Posterior cingulate gyrus (tissue), 11 donors: ENCODE results near the gene LDB1.
A peak's percentile ranks its signal among the peaks of the same experiment; 100 is the strongest.

ENCODE experiments used
- DNase-seq, 10 donors: peaks; one replicate each; pipeline versions ENCODE4 v3.0.0 to v3.0.0-alpha.2; 2020 to 2021; ENCODE audit warnings: mixed read lengths in 3 of 10
- intact Hi-C: fragments of 100-400 bp; cut with DNase I; formaldehyde crosslinking; loops from one replicate; pipeline ENCODE4 v1.15.1; 2023

Gene LDB1

GRCh38 chr10:102139281-102140110 lies 19.3 kb upstream of the LDB1 start:
- intact Hi-C loops: no loop called here
- peak in 1 of 10 donors; percentile 58 for DNase-seq

GRCh38 chr10:102135956-102136526 lies 15.9 kb upstream of the LDB1 start:
- intact Hi-C loops: no loop called here
- DNase-seq: peak in 1 of 10 donors; percentile 13

GRCh38 chr10:102134416-102134815 lies 14.2 kb upstream of the LDB1 start:
- intact Hi-C loops: no loop called here
- DNase-seq: peak in 1 of 10 donors; percentile 3

- intact Hi-C loops: loop anchor here (1.0 kb wide), 1 partner anchor 19 kb away; the partner anchor contains the start of gene NOLC1
- DNase-seq: peak; percentile 48 to 95 (median 69)
Observed at GRCh38 chr10:102133373-102134195, 13.4 kb upstream of the LDB1 start.

GRCh38 chr10:102132563-102133372 lies 12.6 kb upstream of the LDB1 start, which contains the start of gene PPRC1:
Gene PPRC1, plus strand, starts transcription at chr10:102133040. Its CDS starts 29 bp downstream, at chr10:102133069.
- intact Hi-C loops: loop anchor here (1.0 kb wide), 1 partner anchor 20 kb away; the partner anchor contains the start of gene NOLC1

GRCh38 chr10:102132193-102132562 lies 12.0 kb upstream of the LDB1 start:
- DNase-seq: no peak
- intact Hi-C loops: no loop called here

More at GRCh38 chr10:102132563-102133372, 12.6 kb upstream of the LDB1 start, which contains the start of gene PPRC1:
- DNase-seq: peak; percentile 96 to 100 (median 99)

- intact Hi-C loops: no loop called here
Observed at GRCh38 chr10:102131286-102132170, 11.4 kb upstream of the LDB1 start.

GRCh38 chr10:102123223-102123622 lies 3.1 kb upstream of the LDB1 start:
- DNase-seq: no peak
- intact Hi-C loops: no loop called here

More at GRCh38 chr10:102131286-102132170, 11.4 kb upstream of the LDB1 start:
- peak in 1 of 10 donors; percentile 61 for DNase-seq

GRCh38 chr10:102122450-102122849 lies 2.3 kb upstream of the LDB1 start:
- intact Hi-C loops: no loop called here
- no peak for DNase-seq

GRCh38 chr10:102121739-102122372 lies 1.7 kb upstream of the LDB1 start:
- DNase-seq: peak in 3 of 10 donors; percentile 32 to 65 (median 60)

GRCh38 chr10:102120991-102121738 lies 997 bp upstream of the LDB1 start:
- intact Hi-C loops: loop anchor here (2.0 kb wide), 1 partner anchor 56 kb away; the partner anchor contains the start of gene HPS6
- DNase-seq: peak in 9 of 10 donors; percentile 24 to 95 (median 69)

More at GRCh38 chr10:102121739-102122372, 1.7 kb upstream of the LDB1 start:
- intact Hi-C loops: loop anchor here (2.0 kb wide), 1 partner anchor 57 kb away; the partner anchor contains the start of gene HPS6

- DNase-seq: peak in 5 of 10 donors; percentile 53 to 87 (median 62)
- intact Hi-C loops: loop anchor here (2.0 kb wide), 1 partner anchor 55 kb away; the partner anchor contains the start of gene HPS6
Observed at GRCh38 chr10:102119417-102120141, 589 bp downstream of the LDB1 start.

GRCh38 chr10:102118867-102119266 lies 1.3 kb downstream of the LDB1 start:
- intact Hi-C loops: no loop called here
- peak in 5 of 10 donors; percentile 26 to 88 (median 39) for DNase-seq

- intact Hi-C loops: no loop called here
- DNase-seq: peak; percentile 74 to 97 (median 86)
Observed at GRCh38 chr10:102117391-102118159, 2.6 kb downstream of the LDB1 start.

- DNase-seq: no peak
- intact Hi-C loops: no loop called here
Observed at GRCh38 chr10:102116656-102117055, 3.5 kb downstream of the LDB1 start.

GRCh38 chr10:102115775-102116174 lies 4.4 kb downstream of the LDB1 start:
- no peak for DNase-seq

More at GRCh38 chr10:102115775-102116174, 4.4 kb downstream of the LDB1 start:
- intact Hi-C loops: no loop called here
